Superior temporal gyrus (tissue), 1 donor: ENCODE data around the gene PTGR2.
"Not testable (repeated sequence)": the region's sequence is repeated elsewhere in the genome, so short reads cannot be mapped to it uniquely, and the experiment has no call there.

Source experiments
- DNase-seq: peaks from one replicate; pipeline ENCODE4 v3.0.0-alpha.2; 2016; ENCODE audit errors: extremely low spot score

PTGR2 gene

DNA sequence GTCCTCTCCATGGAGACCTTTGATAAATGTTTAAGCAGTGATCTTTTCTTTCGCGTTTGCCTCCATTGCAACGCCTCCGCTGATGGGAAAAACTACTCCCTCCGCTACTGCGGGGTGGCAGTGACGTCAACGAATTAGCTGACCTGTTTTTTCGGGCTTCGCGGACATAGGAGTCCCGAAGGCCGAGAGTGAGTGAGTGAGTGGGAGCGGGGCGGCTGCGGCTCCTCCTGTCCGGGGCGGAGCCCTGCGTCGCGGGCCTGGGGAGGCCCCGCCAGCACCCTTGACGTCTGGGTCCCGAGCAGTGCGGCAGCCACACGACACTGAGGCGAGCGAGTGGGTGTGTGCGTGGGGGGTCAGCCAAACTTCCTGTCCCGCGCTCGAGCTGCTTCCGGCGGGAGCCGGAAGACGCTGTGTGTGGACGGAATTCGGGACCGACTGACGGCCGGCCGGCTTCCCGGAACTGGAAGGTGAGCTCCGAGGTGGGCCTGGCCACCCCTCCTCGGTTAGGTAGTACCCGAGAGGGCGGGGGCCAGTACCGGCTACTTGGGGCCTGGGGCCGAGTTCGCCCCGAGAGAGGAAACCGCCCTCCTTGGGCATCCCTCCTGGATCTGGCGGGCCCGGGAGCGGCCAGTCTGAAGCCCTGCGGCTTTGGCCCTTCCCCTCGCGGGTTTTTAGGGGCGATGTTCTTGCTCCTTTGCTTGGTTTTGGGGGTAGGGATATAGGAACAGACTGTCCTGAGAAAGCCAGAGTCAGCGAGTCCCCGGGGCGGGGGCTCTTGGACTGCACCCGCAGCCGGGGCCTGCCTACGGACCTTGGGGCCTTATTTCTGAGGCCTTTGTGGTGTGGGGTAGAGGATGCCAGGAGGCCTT is 35.1 kb downstream of the PTGR2 start, which contains the start of gene ZNF410:
TSS of gene ZNF410 (plus strand) at position 411 of the 869 bp plus-strand sequence. CDS start 5,317 bp downstream, outside the sequence.
- DNase-seq = peak; percentile 87

DNA sequence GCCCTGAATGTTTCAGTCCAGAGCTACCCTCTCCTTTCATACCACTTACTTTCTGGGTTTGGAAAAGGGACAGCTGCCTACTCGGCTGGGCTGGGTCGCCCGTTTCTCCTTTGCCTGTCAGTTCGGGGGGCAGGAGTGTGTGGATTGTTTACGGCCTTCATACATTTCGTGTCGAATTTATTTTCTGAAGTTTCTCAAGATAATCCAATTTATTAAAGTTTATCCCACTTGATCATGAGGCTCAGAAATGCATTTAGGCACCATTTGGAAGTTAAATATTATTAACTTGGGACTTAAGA is 35.6 kb downstream of the PTGR2 start:
- DNase-seq = no peak

DNA sequence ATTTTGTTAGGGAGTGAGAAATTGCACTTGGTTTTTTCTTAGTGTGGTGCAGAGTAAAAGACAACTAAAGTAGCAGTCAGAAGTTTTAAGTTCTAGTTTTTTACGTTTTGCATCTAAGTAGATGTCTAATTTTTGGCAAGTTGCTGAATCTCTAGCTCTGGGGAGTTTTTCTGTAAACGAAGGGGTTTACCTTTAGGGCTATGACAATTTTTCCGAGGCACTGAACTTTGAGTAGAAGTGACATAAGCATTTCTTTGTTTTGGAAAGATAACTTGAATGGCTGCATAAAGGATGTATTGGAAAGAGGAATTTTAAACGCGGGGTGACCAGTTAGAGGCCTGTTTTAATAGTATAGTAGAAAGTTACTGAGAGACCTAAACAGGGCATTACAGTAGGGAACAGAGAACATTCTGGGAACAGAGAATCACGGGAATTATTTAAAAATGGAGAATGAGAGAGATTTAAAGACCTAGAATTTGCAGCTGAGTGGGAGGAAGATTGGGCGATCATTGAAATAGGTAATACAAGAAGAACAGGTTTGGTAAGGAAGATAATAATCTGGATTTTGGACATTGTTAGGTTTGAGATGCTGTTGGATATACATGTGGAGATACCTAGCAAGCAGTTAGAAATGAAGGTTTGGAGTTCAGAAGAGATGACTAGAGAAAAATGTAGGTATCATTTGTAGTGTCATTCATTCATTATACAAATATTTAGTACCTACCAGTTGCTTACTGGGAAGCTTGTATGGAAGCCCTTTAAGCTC is 36.2 kb downstream of the PTGR2 start:
- DNase-seq = no peak

DNA sequence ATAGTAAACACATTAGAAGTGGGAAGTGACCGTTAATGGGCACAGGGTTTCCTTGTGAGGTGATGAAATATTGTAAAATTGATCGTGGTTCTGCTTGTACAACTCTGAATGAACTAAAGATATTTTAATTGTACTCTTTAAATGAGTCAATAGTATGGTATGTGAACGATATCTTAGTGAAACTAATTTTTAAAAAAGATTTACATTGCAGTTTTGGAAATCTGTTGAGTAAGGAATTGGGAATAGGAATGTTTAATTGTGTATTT is 36.8 kb downstream of the PTGR2 start:
- DNase-seq = no peak

DNA sequence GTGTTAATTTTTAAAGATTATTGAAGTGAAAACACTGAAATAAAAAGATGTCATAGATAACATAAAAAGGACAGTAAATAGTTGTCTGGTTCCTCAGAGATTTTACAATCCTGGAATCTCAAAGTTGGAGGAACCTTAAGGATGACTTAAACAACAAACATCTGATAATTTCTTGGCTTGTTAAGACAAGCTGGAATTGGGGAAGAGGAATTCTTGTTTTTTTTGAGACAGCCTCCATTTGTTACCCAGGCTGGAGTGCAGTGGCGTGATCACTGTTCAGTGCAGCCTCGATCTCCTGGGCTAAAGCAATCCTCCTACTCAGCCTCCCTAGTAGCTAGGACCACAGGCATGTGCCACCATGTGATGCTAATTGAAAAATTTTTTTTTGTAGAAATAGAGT is 37.3 kb downstream of the PTGR2 start:
- no peak for DNase-seq

DNA sequence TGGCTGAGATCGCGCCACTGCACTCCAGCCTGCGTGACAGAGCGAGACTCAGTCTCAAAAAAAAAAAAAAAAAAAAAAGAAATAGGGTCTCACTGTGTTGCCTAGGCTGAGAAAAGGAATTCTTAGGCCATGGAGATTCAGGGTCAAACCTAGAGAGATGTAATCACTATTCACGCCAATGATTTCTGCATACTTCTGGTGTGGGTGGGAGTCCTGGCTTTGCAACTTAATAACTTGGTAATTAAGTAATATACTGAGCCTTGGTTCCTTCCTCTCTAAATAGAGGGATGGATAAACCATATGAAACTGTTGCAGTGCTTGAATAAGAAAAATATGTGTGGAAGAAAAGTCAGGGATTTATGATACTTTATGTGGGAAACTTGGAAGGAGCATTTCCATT is 37.7 kb downstream of the PTGR2 start:
- DNase-seq = no peak

GRCh38 chr14:73894180-73894687 is 42.6 kb downstream of the PTGR2 start:
- not testable (repeated sequence) for DNase-seq

- DNase-seq = peak; percentile 75
Measured at GRCh38 chr14:73895939-73896338, 44.3 kb downstream of the PTGR2 start.

- no peak for DNase-seq
Measured at GRCh38 chr14:73896521-73896920, 44.9 kb downstream of the PTGR2 start.

GRCh38 chr14:73903028-73903427 is 51.4 kb downstream of the PTGR2 start:
- no peak for DNase-seq

- DNase-seq = no peak
Measured at GRCh38 chr14:73909681-73910080, 58.0 kb downstream of the PTGR2 start.

GRCh38 chr14:73913256-73913655 is 61.6 kb downstream of the PTGR2 start:
- no peak for DNase-seq

- DNase-seq = no peak
Measured at GRCh38 chr14:73916324-73916723, 64.7 kb downstream of the PTGR2 start.

GRCh38 chr14:73919457-73919856 is 67.8 kb downstream of the PTGR2 start:
- not testable (repeated sequence) for DNase-seq

GRCh38 chr14:73924337-73924736 is 72.7 kb downstream of the PTGR2 start:
- DNase-seq = no peak
